HG02759 (cell line): ENCODE data around the gene TMEM131.

Experiments used
- ATAC-seq: cut with Tn5 transposase; IDR thresholded peaks from one replicate; pipeline ENCODE4 v1.9.1; 2021; ENCODE audit warnings: mild to moderate bottlenecking, moderate library complexity; ENCODE audit not compliant: unreplicated experiment

The TMEM131 gene

GRCh38 chr2:97742381-97742847 lies 253.3 kb downstream of the TMEM131 start:
- no peak for ATAC-seq

GRCh38 chr2:97741686-97742085 lies 254.1 kb downstream of the TMEM131 start:
- no peak for ATAC-seq

- ATAC-seq = no peak
Measured at GRCh38 chr2:97741251-97741650, 254.5 kb downstream of the TMEM131 start.

- ATAC-seq = no peak
Measured at GRCh38 chr2:97740590-97741182, 255.1 kb downstream of the TMEM131 start.

- no peak for ATAC-seq
Measured at GRCh38 chr2:97739893-97740245, 255.9 kb downstream of the TMEM131 start.

- no peak for ATAC-seq
Measured at GRCh38 chr2:97739020-97739892, 256.5 kb downstream of the TMEM131 start.

- no peak for ATAC-seq
Measured at GRCh38 chr2:97738179-97739019, 257.3 kb downstream of the TMEM131 start.

- ATAC-seq = no peak
Measured at GRCh38 chr2:97737421-97738178, 258.1 kb downstream of the TMEM131 start.

- ATAC-seq = no peak
Measured at GRCh38 chr2:97736608-97737330, 259.0 kb downstream of the TMEM131 start.

- ATAC-seq = no peak
Measured at GRCh38 chr2:97736185-97736584, 259.6 kb downstream of the TMEM131 start.

GRCh38 chr2:97735161-97735561 lies 260.6 kb downstream of the TMEM131 start:
- ATAC-seq = no peak

- ATAC-seq = no peak
Measured at GRCh38 chr2:97734061-97735051, 261.4 kb downstream of the TMEM131 start.

GRCh38 chr2:97733341-97734035 lies 262.3 kb downstream of the TMEM131 start:
- no peak for ATAC-seq

- no peak for ATAC-seq
Measured at GRCh38 chr2:97732436-97733340, 263.1 kb downstream of the TMEM131 start.

GRCh38 chr2:97731274-97732020 lies 264.3 kb downstream of the TMEM131 start:
- ATAC-seq = no peak

- ATAC-seq = no peak
Measured at GRCh38 chr2:97730245-97730644, 265.5 kb downstream of the TMEM131 start.
